ENCODE results near the gene C3orf70. TPM values are rescaled to one million over a fixed set of nuclear protein-coding genes. Genes with fewer than 3 reads are reported as not detected.

Gene C3orf70
- total and polyA plus RNA-seq, 2 of the 8 experiments (the other 6 are each of a cell fraction or from before 2014, with no cell fraction given): 1.7 to 2.0 TPM

DNA sequence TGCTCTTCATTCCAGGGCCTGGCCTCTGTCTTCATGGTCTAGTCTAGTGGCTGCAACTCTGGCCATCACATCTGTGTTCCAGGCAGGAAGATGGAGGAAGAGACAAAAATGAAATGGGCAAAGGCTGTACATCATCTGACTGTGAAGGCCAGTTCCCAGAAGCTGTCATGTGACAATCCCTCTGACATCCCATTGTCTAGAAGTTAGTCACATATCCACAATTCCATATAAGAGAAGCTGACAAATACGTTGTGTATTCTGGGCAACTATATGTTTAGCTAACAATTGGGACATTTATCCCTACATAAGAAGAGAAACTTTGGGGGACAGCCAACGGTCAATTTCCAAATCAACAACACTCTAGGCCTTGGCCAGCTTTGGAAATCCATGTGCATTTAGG is 34.5 kb upstream of the C3orf70 start:
- Histone ChIP-seq H4K91ac (replicated peaks; ENCODE audit: insufficient read length, low read length) (no peak overlapping the region), H3K18ac (ENCODE audit: extremely low read depth, low read length) (no peak overlapping the region), H2BK12ac (ENCODE audit: low read depth, low read length) (no peak overlapping the region), H3K14ac (ENCODE audit: insufficient read length) (no peak overlapping the region), H3K79me1 (ENCODE audit: low read depth, low read length) (no peaks in the 10 kb centered on the region), H4K8ac (ENCODE audit: extremely low read depth, insufficient read depth, low read length) (no peak overlapping the region), H3K79me2 (ENCODE audit: control insufficient read depth in 1 of 2, insufficient read depth in 2 of 2, low read length in 2 of 2) (no peaks in the 10 kb centered on the region), H3K4me1 (replicated peaks in 1 of 4; ENCODE audit: control insufficient read depth in 3 of 4, insufficient read depth in 4 of 4, low read length in 3 of 4) (no peaks in the 10 kb centered on the region), H2BK15ac (ENCODE audit: low read length) (no peak overlapping the region), H3K9ac (replicated peaks in 1 of 4; ENCODE audit: extremely low read depth in 1 of 4, low read depth in 3 of 4, low read length in 3 of 4) (no peak overlapping the region), H2AFZ (ENCODE audit: low read length) (no peak overlapping the region), H3K27ac (ENCODE audit: low read depth, low read length) (no peak overlapping the region), H3K9me3 (ENCODE audit: insufficient read depth in 2 of 2, low read depth in 1 of 2, low read length in 1 of 2) (no peaks in the 10 kb centered on the region), H3K27me3 (replicated peaks in 1 of 4; ENCODE audit: control insufficient read depth in 3 of 4, extremely low read depth in 1 of 4, insufficient read depth in 3 of 4, low read length in 3 of 4) (no peaks in the 10 kb centered on the region), H2BK120ac (replicated peaks; ENCODE audit: low read depth, low read length) (no peak overlapping the region), H3K23me2 (ENCODE audit: low read depth, low read length) (no peaks in the 10 kb centered on the region), H3K4me2 (ENCODE audit: insufficient read depth in 1 of 2, low read depth in 2 of 2, low read length in 2 of 2) (no peak overlapping the region), H3K4ac (replicated peaks; ENCODE audit: insufficient read length, low read depth, low read length) (no peak overlapping the region), H3K23ac (ENCODE audit: insufficient read length) (no peak overlapping the region), H4K20me1 (replicated peaks in 1 of 2; ENCODE audit: control insufficient read depth in 1 of 2, insufficient read depth in 2 of 2, low read length in 2 of 2) (no peaks in the 10 kb centered on the region), H2BK5ac (ENCODE audit: low read depth, low read length) (no peak overlapping the region), H4K5ac (ENCODE audit: insufficient read length, low read depth, low read length) (no peak overlapping the region), H3K36me3 (ENCODE audit: control insufficient read depth in 2 of 4, insufficient read depth in 4 of 4, low read length in 3 of 4) (no peaks in the 10 kb centered on the region), H3K4me3 (ENCODE audit: extremely low read depth in 1 of 4, insufficient read depth in 2 of 4, low read depth in 3 of 4, low read length in 4 of 4) (no peak overlapping the region), H3K56ac (replicated peaks; ENCODE audit: insufficient read length, low read depth, low read length) (no peak overlapping the region), H2BK20ac (ENCODE audit: low read length) (no peak overlapping the region), H2AK5ac (ENCODE audit: low read depth, low read length) (no peak overlapping the region)
- ChIA-PET CTCF (ENCODE audit: partially characterized antibody) (interaction anchor here (1.2 to 2.2 kb wide), 7 partner anchors 10 to 121 kb away, joined by 3 to 24 read pairs (median 4); no protein-coding TSS in a partner anchor), POLR2A (ENCODE audit: partially characterized antibody) (no interaction called here)
- no peak for DNase-seq (ENCODE audit: low read depth in 1 of 2, low spot score in 2 of 2)
- TF ChIP-seq POLR2AphosphoS5 (IDR thresholded peaks at IDR 0.05; ENCODE audit: low read depth, low read length) (no peak), ASH2L (IDR thresholded peaks at IDR 0.05; ENCODE audit: low read length) (no peak), PHF8 (conservative IDR thresholded peaks at IDR 0.05; ENCODE audit: low read depth, low read length) (no peak), GTF2F1 (IDR thresholded peaks at IDR 0.05; ENCODE audit: borderline replicate concordance, low read depth, low read length) (no peak), BRCA1 (IDR thresholded peaks at IDR 0.05; ENCODE audit: low read depth, low read length) (no peak), CBX5 (IDR thresholded peaks at IDR 0.05; ENCODE audit: low read depth, low read length) (no peak), ZNF274 (IDR thresholded peaks at IDR 0.05; ENCODE audit: borderline replicate concordance, extremely low read depth, low read length) (no peak), MAFK (IDR thresholded peaks at IDR 0.05; ENCODE audit: low read depth, low read length) (no peak), RFX5 (IDR thresholded peaks at IDR 0.05; ENCODE audit: borderline replicate concordance, low read depth, low read length) (no peak), CTCF (IDR thresholded peaks at IDR 0.05; ENCODE audit: control extremely low read depth in 1 of 3, insufficient read depth in 1 of 3, low read depth in 1 of 3, low read length in 3 of 3) (no peak), POLR2A (IDR thresholded peaks at IDR 0.05; ENCODE audit: control extremely low read depth in 1 of 2, low read depth in 2 of 2, low read length in 2 of 2) (no peak), KDM5A (IDR thresholded peaks at IDR 0.05; ENCODE audit: low read length) (no peak), GABPA (IDR thresholded peaks at IDR 0.05; ENCODE audit: borderline replicate concordance, insufficient read depth, low read length) (no peak)
- 84% methylated on average over 2 of the region's 2 CpGs; no CpG with 5 or more reads in 1 of the 2 experiments for WGBS, 2 experiments (ENCODE audit: extremely low coverage in 1 of 2, insufficient coverage in 1 of 2, insufficient read length in 1 of 2, insufficient replicate concordance in 2 of 2, low coverage in 1 of 2, low lambda C conversion rate in 2 of 2, missing lambda C conversion rate in 1 of 2)
- FAIRE-seq: no peak
